CD4-positive, alpha-beta T cell treated with Interleukin-4 for 4 hours (primary cell): Measurements from ENCODE around the gene PDE4B.

Experiments
- DNase-seq: peaks from one replicate; pipeline ENCODE4 v3.0.0-alpha.2; 2020

The PDE4B gene

DNA sequence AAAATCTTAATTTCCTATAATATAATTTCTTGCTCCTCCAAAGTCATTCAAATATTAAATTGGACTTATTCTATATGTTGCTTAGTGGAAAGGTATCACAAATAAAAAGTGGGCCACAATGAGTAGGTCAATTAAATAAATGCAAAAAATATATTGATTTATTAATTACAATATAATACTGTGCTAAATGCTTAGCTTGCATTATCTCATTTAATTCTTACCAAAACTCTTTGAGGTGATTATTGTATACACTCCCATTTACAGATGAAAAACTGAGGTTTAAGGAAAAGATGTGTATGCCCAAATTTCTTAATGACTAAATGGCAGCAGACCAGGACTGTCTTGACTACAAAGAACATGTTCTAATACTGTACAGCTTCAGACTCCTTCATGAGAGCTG lies 415.9 kb downstream of the PDE4B start:
- no peak for DNase-seq

DNA sequence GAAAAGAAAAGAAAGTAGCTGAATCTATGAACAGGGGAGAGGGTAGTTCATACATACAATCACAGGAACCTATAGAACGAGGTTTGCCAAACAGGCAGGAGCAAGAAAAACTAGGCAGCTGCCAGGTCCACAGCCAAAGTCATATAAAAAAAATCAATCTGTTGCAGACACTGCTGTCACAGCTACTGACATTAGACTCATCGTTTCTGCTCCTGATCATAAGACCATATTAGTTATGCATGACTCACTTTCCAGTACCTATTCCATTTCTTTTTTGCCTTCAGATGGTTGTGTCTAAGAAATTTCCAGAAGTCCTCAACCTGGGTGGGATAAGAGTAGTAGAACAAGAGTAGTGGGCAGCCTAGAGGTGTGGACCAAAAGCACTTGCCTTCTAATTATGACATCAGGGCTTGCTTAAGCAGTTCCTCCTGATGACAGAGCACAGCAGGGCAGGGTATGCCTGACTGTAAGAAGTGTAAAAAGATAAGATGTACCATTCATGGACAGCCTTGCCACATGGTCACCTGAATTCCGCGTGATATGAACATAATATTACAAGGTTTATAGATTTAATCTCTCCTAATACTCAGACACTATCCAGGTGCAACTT lies 418.0 kb downstream of the PDE4B start:
- DNase-seq = no peak

DNA sequence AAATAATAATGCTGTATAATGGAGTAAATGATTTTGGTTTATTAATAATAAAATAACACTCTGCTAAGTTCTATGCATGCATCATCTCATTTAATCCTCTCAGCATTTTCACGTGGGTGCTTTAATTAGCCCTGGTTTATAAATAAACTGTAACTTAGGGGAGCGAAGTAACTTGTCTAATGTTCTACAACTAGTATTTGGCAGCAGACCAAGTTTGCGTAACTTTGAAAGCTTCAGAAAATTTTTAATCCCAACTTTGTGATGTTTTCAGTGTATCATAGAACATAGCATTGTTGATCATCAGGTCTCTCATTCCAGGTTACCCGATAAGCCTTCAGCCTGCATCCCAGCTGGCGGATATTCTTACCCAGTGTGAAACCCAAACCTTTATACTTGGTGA lies 418.8 kb downstream of the PDE4B start:
- DNase-seq = no peak

GRCh38 chr1:66213491-66213890 lies 420.8 kb downstream of the PDE4B start:
- DNase-seq = no peak

DNA sequence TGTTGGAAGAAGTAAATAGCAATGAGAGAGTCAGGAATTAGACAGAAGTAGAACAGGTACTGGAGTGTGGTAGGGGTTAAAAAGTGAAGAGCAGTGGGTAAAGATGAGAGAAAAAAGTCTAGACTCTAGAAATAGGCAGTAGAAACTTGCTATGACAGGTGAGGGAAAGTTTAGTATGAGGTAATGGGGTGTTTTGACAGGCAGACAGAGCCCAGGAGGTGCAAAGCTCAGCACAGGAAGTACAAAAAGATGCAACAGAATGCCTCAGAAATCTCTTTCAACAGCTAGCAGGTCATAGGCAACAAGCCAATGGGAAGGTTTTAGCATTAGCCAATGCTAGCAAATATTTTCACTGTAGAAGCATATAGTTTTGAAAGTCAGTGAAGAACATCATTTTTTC lies 422.2 kb downstream of the PDE4B start:
- DNase-seq = peak; percentile 26

DNA sequence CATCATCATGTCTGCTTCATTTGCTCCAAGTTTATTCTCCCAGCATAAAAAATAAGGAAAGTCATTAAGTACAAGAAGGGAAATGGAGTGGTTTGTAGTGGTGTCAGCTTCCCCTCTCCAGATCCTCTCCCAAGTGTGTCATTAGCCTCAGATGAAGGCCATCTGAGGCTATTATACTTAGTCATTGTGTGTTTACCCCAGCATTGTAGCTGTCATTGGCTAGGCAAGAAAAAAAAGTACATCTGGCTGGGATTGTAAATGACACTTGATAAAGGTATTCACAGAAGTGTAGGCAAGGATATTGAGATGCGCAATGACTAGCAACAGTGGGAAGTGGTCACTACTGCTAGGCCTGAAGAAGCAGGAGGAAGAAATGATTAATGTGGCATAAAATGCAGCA lies 424.3 kb downstream of the PDE4B start:
- DNase-seq = no peak

GRCh38 chr1:66217561-66217960 lies 424.9 kb downstream of the PDE4B start:
- DNase-seq = no peak

- no peak for DNase-seq
Observed at GRCh38 chr1:66220477-66220876, 427.8 kb downstream of the PDE4B start.

DNA sequence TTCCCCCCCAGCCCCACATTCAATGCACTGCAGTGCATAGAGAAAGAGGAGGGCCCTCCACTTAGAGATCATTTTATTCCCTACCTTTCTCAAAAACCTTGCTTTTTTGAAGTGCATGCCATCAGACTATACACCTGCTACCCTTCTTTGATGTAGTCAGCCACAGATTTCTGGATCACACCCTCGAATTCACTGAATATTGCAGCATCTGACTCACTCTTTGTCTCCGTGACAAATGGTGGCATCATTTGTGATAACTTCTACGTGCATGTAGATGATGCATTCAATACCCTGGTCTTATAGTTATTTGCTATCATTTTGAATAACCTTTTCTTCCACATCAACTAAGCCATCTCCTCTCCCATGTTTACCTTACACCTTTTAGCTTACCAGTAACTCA lies 431.0 kb downstream of the PDE4B start:
- no peak for DNase-seq

GRCh38 chr1:66226985-66227384 lies 434.3 kb downstream of the PDE4B start:
- DNase-seq = no peak

GRCh38 chr1:66227966-66228365 lies 435.3 kb downstream of the PDE4B start:
- no peak for DNase-seq

- DNase-seq = no peak
Observed at GRCh38 chr1:66231217-66231616, 438.5 kb downstream of the PDE4B start.

GRCh38 chr1:66231681-66232463 lies 439.2 kb downstream of the PDE4B start:
- no peak for DNase-seq

DNA sequence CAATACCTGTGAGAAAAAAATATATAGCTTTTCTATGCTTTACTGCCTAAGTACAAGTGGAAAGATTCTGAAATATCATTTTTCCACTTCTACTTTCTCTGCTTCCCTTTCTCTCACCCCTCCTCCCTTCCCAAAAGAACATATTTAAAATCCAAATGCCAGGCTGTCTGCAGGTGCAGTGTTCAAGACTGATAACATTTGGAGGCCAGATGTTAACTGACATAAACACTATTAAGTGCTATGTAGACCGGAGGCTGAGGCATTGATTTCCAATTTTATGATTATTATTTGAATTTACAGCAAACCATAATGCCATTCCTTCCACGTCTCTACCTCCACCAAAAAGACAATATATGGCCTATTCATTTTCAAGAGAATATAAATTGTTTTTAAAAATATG lies 444.3 kb downstream of the PDE4B start:
- no peak for DNase-seq

GRCh38 chr1:66237722-66238479 lies 445.2 kb downstream of the PDE4B start:
- no peak for DNase-seq

DNA sequence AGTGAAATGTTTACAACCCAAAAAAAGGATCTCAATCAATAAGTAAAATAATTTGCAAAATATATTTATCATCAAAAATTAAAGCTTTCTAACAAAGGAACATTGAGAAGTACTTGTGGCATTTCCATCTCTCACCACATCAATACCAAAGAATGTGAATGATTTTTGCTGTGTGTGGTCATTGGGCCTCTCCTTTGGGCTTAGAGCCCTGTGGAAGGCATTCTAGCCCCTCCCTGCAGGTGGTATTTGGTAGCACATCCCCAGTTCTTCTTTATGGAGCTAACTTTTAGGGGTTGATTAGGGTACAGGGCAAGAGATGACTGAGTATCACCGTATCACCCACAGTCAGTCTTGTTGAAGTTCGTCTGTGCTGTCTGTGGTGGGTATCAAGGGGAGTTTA lies 447.1 kb downstream of the PDE4B start:
- DNase-seq = no peak

GRCh38 chr1:66240491-66241484 lies 448.1 kb downstream of the PDE4B start:
- no peak for DNase-seq

DNA sequence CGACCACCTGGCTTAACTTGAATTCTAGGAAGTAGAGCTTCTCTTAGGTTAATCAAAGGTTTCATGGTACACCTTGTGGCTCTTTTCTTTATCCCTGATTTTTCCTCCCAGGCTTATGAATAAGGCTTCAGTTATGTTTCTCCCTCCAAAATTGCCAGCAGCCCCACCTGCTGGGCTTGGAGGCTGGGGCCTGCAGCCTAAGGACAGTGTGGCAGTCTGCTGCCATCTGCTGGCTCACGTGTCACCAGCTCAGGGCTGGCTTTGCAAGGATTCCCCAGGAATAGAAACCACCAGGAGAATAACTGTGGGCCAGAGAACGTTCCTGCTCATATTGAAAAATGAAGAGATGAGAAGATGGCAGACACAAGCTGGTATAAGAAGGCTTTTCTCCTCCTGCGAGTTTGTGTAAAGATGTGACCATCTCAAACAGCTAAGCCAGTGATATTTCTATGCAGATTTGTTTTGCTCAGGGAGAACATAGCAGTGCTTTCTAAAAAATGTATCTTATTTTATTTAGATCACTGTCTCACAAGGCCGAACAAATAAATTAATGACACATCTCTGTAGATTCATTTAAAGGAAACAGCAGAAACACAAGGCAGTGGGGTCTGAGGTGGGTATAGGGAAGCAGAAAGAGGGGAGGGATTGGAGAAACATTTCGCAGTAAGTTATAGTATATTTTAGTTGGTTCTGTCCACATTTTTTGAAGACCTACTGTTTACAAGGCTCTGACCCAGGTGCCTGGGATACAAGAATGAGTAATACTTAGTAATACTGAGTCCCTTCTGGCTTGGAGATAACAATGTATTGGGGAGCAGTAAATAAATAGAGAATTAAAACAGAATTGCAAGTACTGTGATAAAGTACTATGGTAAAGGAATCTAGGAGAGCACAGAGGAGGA lies 450.2 kb downstream of the PDE4B start:
- DNase-seq = peak; percentile 66

GRCh38 chr1:66243548-66244130 lies 450.9 kb downstream of the PDE4B start:
- peak; percentile 46 for DNase-seq

- DNase-seq = no peak
Observed at GRCh38 chr1:66244429-66244828, 451.7 kb downstream of the PDE4B start.

- no peak for DNase-seq
Observed at GRCh38 chr1:66245691-66246090, 453.0 kb downstream of the PDE4B start.
